ENCODE data around the gene CHST12.
"Not testable (repeated sequence)": the region's sequence is repeated elsewhere in the genome, so short reads cannot be mapped to it uniquely, and the experiment has no call there.

CHST12 gene

GRCh38 chr7:2437537-2438148 is 34.2 kb downstream of the CHST12 start:
- no peak for DNase-seq

GRCh38 chr7:2438186-2438585 is 34.8 kb downstream of the CHST12 start:
- no peak for DNase-seq

- no peak for DNase-seq
Measured at GRCh38 chr7:2438775-2439174, 35.4 kb downstream of the CHST12 start.

GRCh38 chr7:2440608-2441245 is 37.3 kb downstream of the CHST12 start:
- DNase-seq = no peak

- DNase-seq = no peak
Measured at GRCh38 chr7:2441430-2442058, 38.1 kb downstream of the CHST12 start.

GRCh38 chr7:2443491-2443890 is 40.1 kb downstream of the CHST12 start:
- no peak for DNase-seq

GRCh38 chr7:2444476-2444875 is 41.1 kb downstream of the CHST12 start:
- no peak for DNase-seq

GRCh38 chr7:2445047-2445446 is 41.6 kb downstream of the CHST12 start:
- no peak for DNase-seq

GRCh38 chr7:2445898-2446555 is 42.6 kb downstream of the CHST12 start:
- no peak for DNase-seq

GRCh38 chr7:2446676-2447075 is 43.3 kb downstream of the CHST12 start:
- DNase-seq = no peak

GRCh38 chr7:2450198-2451107 is 47.0 kb downstream of the CHST12 start:
- DNase-seq = no peak

- DNase-seq = no peak
Measured at GRCh38 chr7:2451171-2452073, 48.0 kb downstream of the CHST12 start.

- DNase-seq = no peak
Measured at GRCh38 chr7:2452074-2452507, 48.7 kb downstream of the CHST12 start.

GRCh38 chr7:2452643-2453270 is 49.3 kb downstream of the CHST12 start:
- DNase-seq = no peak

GRCh38 chr7:2453849-2454248 is 50.4 kb downstream of the CHST12 start:
- not testable (repeated sequence) for DNase-seq

- DNase-seq = no peak
Measured at GRCh38 chr7:2459674-2460073, 56.3 kb downstream of the CHST12 start.

- DNase-seq = no peak
Measured at GRCh38 chr7:2460188-2460587, 56.8 kb downstream of the CHST12 start.

GRCh38 chr7:2460641-2461040 is 57.2 kb downstream of the CHST12 start:
- DNase-seq = no peak

GRCh38 chr7:2461268-2462026 is 58.0 kb downstream of the CHST12 start:
- DNase-seq = no peak

- no peak for DNase-seq
Measured at GRCh38 chr7:2462731-2463130, 59.3 kb downstream of the CHST12 start.

Measured in NCI-H1048 (cell line).